Heart right ventricle (tissue), 16 donors: Measurements from ENCODE around the gene SPATA31A1. TPM values are rescaled to one million over a fixed set of nuclear protein-coding genes. Genes with fewer than 3 reads are reported as not detected.
"Not testable (repeated sequence)": the region's sequence is repeated elsewhere in the genome, so short reads cannot be mapped to it uniquely, and the experiment has no call there.

Source experiments
- ATAC-seq, 8 donors: fragments of 200-7000 bp; cut with Tn5 transposase; one replicate each; pipeline ENCODE4 v1.9.1; 2020; ENCODE audit warnings: mild to moderate bottlenecking in 8 of 8, moderate library complexity in 8 of 8, moderate number of reproducible peaks in 1 of 8
- DNase-seq, 2 donors: peaks; one replicate each; pipeline ENCODE4 v3.0.0-alpha.2; 2020
- H3K27ac ChIP-seq, 10 donors: fragments of 200-600 bp; sonication (generic) in 2 of 10; one replicate each; pipeline versions ENCODE4 v1.5.0 to v1.8.0; 2020 to 2022; ENCODE audit warnings: mild to moderate bottlenecking in 3 of 10
- H3K27me3 ChIP-seq, 7 donors: fragments of 200-600 bp; one replicate each; pipeline ENCODE4 v1.8.0; 2021 to 2022; ENCODE audit warnings: mild to moderate bottlenecking in 2 of 7
- H3K36me3 ChIP-seq, 9 donors: fragments of 200-600 bp; sonication (generic) in 1 of 9; one replicate each; pipeline versions ENCODE4 v1.5.0 to v1.8.0; 2020 to 2022; ENCODE audit warnings: mild to moderate bottlenecking in 2 of 9
- H3K4me1 ChIP-seq, 9 donors: fragments of 200-600 bp; sonication (generic) in 1 of 9; one replicate each; pipeline versions ENCODE4 v1.5.0 to v1.8.0; 2020 to 2022; ENCODE audit warnings: mild to moderate bottlenecking in 4 of 9
- H3K4me3 ChIP-seq, 10 donors: fragments of 200-600 bp; sonication (generic) in 2 of 10; one replicate each; pipeline versions ENCODE4 v1.5.0 to v1.8.0; 2020 to 2022; ENCODE audit warnings: mild to moderate bottlenecking in 7 of 10, moderate library complexity in 2 of 10
- H3K9me3 ChIP-seq, 11 donors: fragments of 200-600 bp in 10 of 11; sonication (generic) in 2 of 11; one replicate each; pipeline versions ENCODE4 v1.5.0 to v1.8.0; 2013 to 2022; ENCODE audit warnings: mild to moderate bottlenecking in 2 of 11, control low read depth in 1 of 11, moderate library complexity in 1 of 11
- WGBS, 2 donors: extraction: QIAGEN DNeasy Blood & Tissue Kit; methylation state at CpG; one replicate each; pipeline ENCODE4 v1.1.7; 2013; ENCODE audit warnings: inconsistent platforms in 1 of 2; 5-methylcytosine and 5-hydroxymethylcytosine counted together
- intact Hi-C, 10 donors: fragments of 100-400 bp; cut with DNase I; formaldehyde crosslinking; loops; one replicate each; pipeline versions ENCODE4 v1.11.1 to v1.14.2; 2022
- long read RNA-seq, 3 donors: library from polyadenylated mRNA; unstranded; transcript quantifications; one replicate each; pipeline ENCODE4 v2.0.0, GENCODE V29; 2020 to 2021
- polyA plus RNA-seq, 2 donors: library from polyadenylated mRNA; stranded (reverse); fragments of 200-250 nt; gene quantifications; one replicate each; pipeline ENCODE4 v1.2.3, GENCODE V29; 2013
- total RNA-seq, 10 donors: library from RNA; stranded (reverse); fragmentation: NEBNext Ultra II Directional in 3 of 10; extraction: Animal tissue kit (Norgen Biotek cat#: 25700) in 3 of 10; gene quantifications; one replicate each; pipeline versions ENCODE4 v1.2.1 to v1.2.4, GENCODE V29; 2021 to 2023
- donor health status: Arrhythmogenic right ventricular cardiomyopathy.
- donor health status: ischemic (EF 13 %, LVEDD 7.1; RV severe dilation, severe dysfunction).
- donor health status: healthy with polysubstance abuse.
- donor health status: DM: no; HTN: yes; CAD: no.
- donor health status: DM: no; HTN: no; CAD: no.
- donor health status: ischemic (EF 25% LVEDD 6.9; RV normal size, moderate dysfunction).
- donor health status: ischemic (EF 25% LVEDD 5.7; RV mildly dilated, moderate dysfunction).
- donor health status: healthy.
- donor health status: DM: yes; HTN: yes; CAD: no.
- donor health status: Ischemic cardiomyopathy.
- donor health status: ischemic (EF 35%, LVEDD 5.7; RV mildly dilated, moderate dysfunction).
- donor health status: nonischemic (EF 11% LVEDD 7.7; RV severe dilation, severe dysfunction).
- donor health status: DM: yes; HTN: yes; CAD: no.
- donor health status: PGD.
- donor health status: ischemic (EF 29% LVEDD 5.4; RV normal size, mild dysfunction).
- donor health status: nonischemic (EF 23%, LVEDD 6.1; RV moderate dilation, normal function).

Gene SPATA31A1
- total RNA-seq (not detected), polyA plus RNA-seq (not detected)
- long read RNA-seq, donor 1: 0 reads
- long read RNA-seq, donor 2: 0 reads
- long read RNA-seq, donor 3: 0 reads

DNA sequence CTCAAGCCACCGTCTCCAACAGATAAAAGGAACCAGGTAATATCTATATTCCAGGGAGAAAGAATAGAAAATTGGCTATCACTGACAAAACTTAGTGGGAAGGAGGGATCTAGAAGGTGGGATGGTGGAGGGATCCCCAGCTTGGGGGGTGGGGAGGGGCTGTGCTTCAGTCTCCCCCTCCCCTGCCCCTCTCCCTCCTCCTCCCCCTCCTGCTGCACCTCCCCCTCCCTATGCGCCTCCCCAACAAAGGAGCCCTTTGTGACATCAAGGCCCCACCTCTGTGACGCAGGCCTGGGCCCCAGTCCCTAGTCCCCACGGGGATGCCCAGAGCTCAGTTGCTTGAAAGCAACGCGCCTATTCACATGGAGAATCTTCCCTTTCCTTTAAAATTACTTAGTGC lies at the start of gene SPATA31A1:
SPATA31A1 (plus strand) TSS at position 301 of the 400 bp plus-strand sequence; CDS start at position 363, 62 bp downstream.
- H3K36me3 ChIP-seq, H3K27ac ChIP-seq, DNase-seq, H3K4me3 ChIP-seq, H3K27me3 ChIP-seq, ATAC-seq, intact Hi-C loops, H3K9me3 ChIP-seq, H3K4me1 ChIP-seq: not testable (repeated sequence)
- 70 to 77% methylated on average over 2 to 3 of the region's 6 CpGs for WGBS, 2 donors

DNA sequence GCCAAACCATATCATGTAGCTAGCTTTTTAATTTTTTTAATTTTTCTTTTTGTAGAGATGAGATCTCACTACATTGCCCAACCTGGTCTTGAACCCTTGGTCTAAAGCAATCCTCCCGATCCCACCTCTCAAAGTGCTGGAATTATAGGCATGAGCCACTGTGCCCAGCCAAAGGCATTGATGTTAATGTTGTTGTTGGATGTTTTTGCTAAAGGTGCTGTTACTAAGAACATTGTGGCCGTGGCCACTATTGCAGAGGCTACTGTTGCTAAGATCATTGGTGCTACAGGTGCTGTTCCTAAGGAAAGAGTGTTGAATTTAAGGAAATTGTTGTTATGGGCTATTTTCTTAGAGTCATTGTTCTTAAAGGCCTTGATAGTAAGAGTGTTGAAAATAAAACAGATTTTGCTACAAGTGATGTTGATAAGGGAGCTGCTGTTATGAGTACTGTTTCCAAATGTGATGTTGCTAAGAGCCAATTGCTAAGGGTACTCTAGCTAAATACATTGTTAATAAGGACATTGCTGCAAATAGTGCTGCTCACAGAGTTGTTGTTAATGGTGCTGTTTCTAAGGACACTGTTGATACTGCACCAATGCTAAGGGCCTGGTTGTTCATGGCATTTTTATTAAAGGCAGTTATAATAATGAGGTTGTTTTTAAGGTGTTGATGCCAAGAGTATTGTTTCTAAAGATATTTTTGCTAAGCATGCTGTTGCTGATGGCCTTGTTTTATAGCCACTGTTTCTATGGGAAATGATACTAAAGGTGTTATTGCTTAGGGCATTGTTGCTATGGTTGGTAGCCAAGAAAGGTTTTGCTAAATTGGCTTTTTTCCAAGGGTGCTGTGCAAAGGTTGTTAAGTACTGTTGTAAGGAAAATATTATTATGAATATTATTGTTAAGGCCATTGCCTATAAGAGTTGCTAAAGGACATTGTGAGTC lies 52.1 kb downstream of the SPATA31A1 start:
- H3K9me3 ChIP-seq, H3K27me3 ChIP-seq, H3K27ac ChIP-seq, H3K36me3 ChIP-seq, H3K4me3 ChIP-seq, DNase-seq, H3K4me1 ChIP-seq, intact Hi-C loops: not testable (repeated sequence)
- ATAC-seq: peak; percentile 37 to 94 (median 80)
- 26 to 27% methylated on average over 1 of the region's 2 CpGs for WGBS, 2 donors

DNA sequence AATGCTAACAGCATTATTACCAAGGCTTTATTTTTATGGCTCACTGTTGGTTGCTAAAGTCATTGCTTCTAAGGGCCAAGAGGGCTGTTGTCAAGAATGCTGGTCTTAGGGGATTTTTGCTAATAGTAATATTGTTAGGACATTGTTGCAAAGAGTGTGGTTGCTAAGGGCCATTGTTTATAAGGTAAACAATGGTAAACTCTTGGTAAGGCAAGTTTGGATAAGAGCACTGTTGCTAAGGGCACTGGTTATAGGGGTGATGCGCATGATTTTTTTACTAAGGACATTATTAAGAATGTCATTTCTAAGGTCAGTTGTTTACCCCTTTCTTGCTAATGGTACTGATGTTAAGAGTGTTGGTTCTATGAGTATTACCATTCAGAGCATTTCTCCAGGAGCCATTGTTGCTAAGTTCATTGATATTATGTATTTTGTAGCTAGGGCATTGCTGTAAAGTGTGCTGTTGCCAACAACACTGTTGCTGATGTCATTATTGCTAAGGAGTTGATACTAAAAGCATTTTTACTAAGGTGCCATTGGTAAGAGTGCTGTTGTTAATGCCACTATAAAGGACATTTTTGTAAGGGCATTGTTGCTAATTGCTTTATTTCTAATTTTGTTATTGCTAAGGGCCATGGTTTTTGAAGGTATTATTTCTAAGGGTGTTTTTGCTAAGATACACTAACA lies 55.9 kb downstream of the SPATA31A1 start:
- H3K9me3 ChIP-seq, DNase-seq, intact Hi-C loops, H3K27me3 ChIP-seq, H3K36me3 ChIP-seq, H3K4me1 ChIP-seq, H3K27ac ChIP-seq, H3K4me3 ChIP-seq: not testable (repeated sequence)
- no CpG with 5 or more reads among the region's 1 CpG for WGBS, 2 donors
- peak in 2 of 8 donors; percentile 58 to 66 for ATAC-seq

Other genes with a start within 250 kb of the SPATA31A1 start
- gene CNTNAP3, start 67.5 kb upstream of the SPATA31A1 start, total RNA-seq: 10 to 100 TPM in 4 of 10 donors, 1 to 10 TPM in 6; 2.7 to 21.1 (median 7.5) TPM
- 1 to 10 TPM; 1.5 to 3.2 TPM for gene CNTNAP3, start 67.5 kb upstream of the SPATA31A1 start, polyA plus RNA-seq